IMR-90 (cell line): ENCODE results near the gene HCLS1. TPM values are rescaled to one million over a fixed set of nuclear protein-coding genes. Genes with fewer than 3 reads are reported as not detected.

Experiments used
- ATAC-seq: fragments of 200-7000 bp; cut with Tn5 transposase; 2 replicates; pipeline ENCODE4 v1.9.1; 2020; ENCODE audit warnings: low read depth, mild to moderate bottlenecking, moderate library complexity
- BruUV-seq: library from RNA; stranded (reverse); fragments of 400-500 nt; replicated peaks from 2 replicates; lab custom pipeline; 2021; lab: Mats Ljungman, UMichigan
- CTCF ChIA-PET: fragments of 300-600 bp; formaldehyde crosslinking; extraction: SDS; loops from one replicate; lab custom pipeline; 2021; ENCODE audit warnings: antibody characterized with exemption; lab: Yijun Ruan, JAX
- POLR2A ChIA-PET: fragments of 300-600 bp; sonication (Branson Sonifier 250); formaldehyde crosslinking; loops from one replicate; lab custom pipeline; 2022; ENCODE audit warnings: antibody characterized with exemption; ENCODE audit not compliant: unreplicated experiment; lab: Charles Lee
- DNase-seq: peaks from one replicate; pipeline ENCODE4 v3.0.0; 2013
- H2AFZ ChIP-seq: replicated peaks from 2 replicates; pipeline ENCODE3; 2013; ENCODE audit warnings: low read length, mild to moderate bottlenecking; ENCODE audit not compliant: poor library complexity
- H2AK5ac ChIP-seq: 2 replicates; pipeline ENCODE4 v1.6.1; 2013; ENCODE audit warnings: low read depth, low read length, inconsistent platforms
- H2AK9ac ChIP-seq: replicated peaks from 2 replicates; pipeline ENCODE3; 2013; ENCODE audit warnings: mild to moderate bottlenecking, low read depth, low read length, moderate library complexity; ENCODE audit not compliant: poor library complexity
- H2BK120ac ChIP-seq: 2 replicates; pipeline ENCODE4 v1.6.1; 2013; ENCODE audit warnings: low read depth, low read length, inconsistent platforms
- H2BK15ac ChIP-seq: 3 replicates; pipeline ENCODE4 v1.6.1; 2013; ENCODE audit warnings: low read depth, low read length, inconsistent platforms
- H2BK20ac ChIP-seq: 2 replicates; pipeline ENCODE4 v1.6.1; 2013; ENCODE audit warnings: low read depth, mild to moderate bottlenecking, inconsistent platforms, low read length, moderate library complexity
- H2BK5ac ChIP-seq: 2 replicates; pipeline ENCODE4 v1.6.1; 2013; ENCODE audit warnings: mild to moderate bottlenecking, low read depth, low read length, inconsistent platforms; ENCODE audit not compliant: poor library complexity, severe bottlenecking
- H3K14ac ChIP-seq: replicated peaks from 2 replicates; pipeline ENCODE4 v1.6.1; 2013; ENCODE audit warnings: low read depth, low read length, inconsistent platforms
- H3K18ac ChIP-seq: 2 replicates; pipeline ENCODE4 v1.6.1; 2013; ENCODE audit warnings: low read depth, low read length, control low read depth
- H3K23ac ChIP-seq: 2 replicates; pipeline ENCODE4 v1.6.1; 2013; ENCODE audit warnings: low read depth, low read length, inconsistent platforms
- H3K27ac ChIP-seq: 2 replicates; pipeline ENCODE4 v1.5.1; 2013; ENCODE audit warnings: mild to moderate bottlenecking, control low read depth, low read length; ENCODE audit not compliant: insufficient read depth
- H3K27me3 ChIP-seq: 2 replicates; pipeline ENCODE4 v1.6.1; 2013; ENCODE audit warnings: low read length; ENCODE audit not compliant: control insufficient read depth, insufficient read depth
- H3K36me3 ChIP-seq: 2 replicates; pipeline ENCODE4 v1.6.1; 2013; ENCODE audit warnings: low read length, mixed read lengths; ENCODE audit not compliant: control insufficient read depth, insufficient read depth
- H3K4ac ChIP-seq: 2 replicates; pipeline ENCODE4 v1.6.1; 2013; ENCODE audit warnings: low read depth, low read length, inconsistent platforms
- H3K4me1 ChIP-seq: 2 replicates; pipeline ENCODE4 v1.6.1; 2013; ENCODE audit warnings: low read length, mixed read lengths; ENCODE audit not compliant: control insufficient read depth, insufficient read depth
- H3K4me2 ChIP-seq: 2 replicates; pipeline ENCODE4 v1.6.1; 2013; ENCODE audit warnings: low read depth, mild to moderate bottlenecking, control low read depth, low read length, moderate library complexity
- H3K4me3 ChIP-seq: 2 replicates; pipeline ENCODE4 v1.5.1; 2013; ENCODE audit warnings: low read depth, mild to moderate bottlenecking, control low read depth, low read length, moderate library complexity; ENCODE audit not compliant: insufficient read depth
- H3K56ac ChIP-seq: 2 replicates; pipeline ENCODE4 v1.6.1; 2013; ENCODE audit warnings: low read length, inconsistent platforms; ENCODE audit not compliant: insufficient read depth; ENCODE audit errors: extremely low read depth
- H3K79me1 ChIP-seq, 2 experiments: 2 replicates each; pipeline ENCODE4 v1.6.1; 2013; ENCODE audit warnings: low read length in 2 of 2, inconsistent platforms in 1 of 2, low read depth in 1 of 2
- H3K9ac ChIP-seq: 2 replicates; pipeline ENCODE4 v1.6.1; 2013; ENCODE audit warnings: low read depth, low read length, control low read depth
- H3K9me1 ChIP-seq: 2 replicates; pipeline ENCODE4 v1.6.1; 2013; ENCODE audit warnings: low read length, inconsistent platforms; ENCODE audit not compliant: insufficient read depth
- H3K9me3 ChIP-seq: 2 replicates; pipeline ENCODE4 v1.6.1; 2013; ENCODE audit warnings: low read length; ENCODE audit not compliant: control insufficient read depth, insufficient read depth
- H4K20me1 ChIP-seq: 2 replicates; pipeline ENCODE4 v1.6.1; 2013; ENCODE audit warnings: low read length, inconsistent platforms; ENCODE audit not compliant: insufficient read depth
- H4K5ac ChIP-seq: 2 replicates; pipeline ENCODE4 v1.6.1; 2013; ENCODE audit warnings: mild to moderate bottlenecking, low read depth, low read length, control low read depth
- H4K8ac ChIP-seq, 2 experiments: 2 replicates each; pipeline ENCODE4 v1.6.1; 2013; ENCODE audit warnings: low read depth in 2 of 2, low read length in 2 of 2, control low read depth in 1 of 2, inconsistent platforms in 1 of 2
- H4K91ac ChIP-seq: 2 replicates; pipeline ENCODE4 v1.6.1; 2013; ENCODE audit warnings: low read depth, low read length, inconsistent platforms; ENCODE audit not compliant: insufficient read depth
- BHLHE40 ChIP-seq: fragments of 150-350 bp; IDR thresholded peaks from 2 replicates; pipeline ENCODE4 v1.6.1; 2016; ENCODE audit warnings: mild to moderate bottlenecking, low read depth, low read length
- CEBPB ChIP-seq: IDR thresholded peaks from 2 replicates; pipeline ENCODE4 v1.6.1; 2012; ENCODE audit warnings: low read depth, low read length, improper control_type of control experiment
- CHD1 ChIP-seq: IDR thresholded peaks from 2 replicates; pipeline ENCODE4 v1.6.1; 2012; ENCODE audit warnings: low read depth, low read length, improper control_type of control experiment
- CTCF ChIP-seq: conservative IDR thresholded peaks from 2 replicates; pipeline ENCODE4 v1.5.1; 2012; ENCODE audit warnings: mild to moderate bottlenecking, low read depth, low read length, improper control_type of control experiment
- FOS ChIP-seq: fragments of 150-350 bp; IDR thresholded peaks from 2 replicates; pipeline ENCODE4 v1.6.1; 2016; ENCODE audit warnings: low read depth, low read length
- MAFK ChIP-seq: IDR thresholded peaks from 2 replicates; pipeline ENCODE4 v1.6.1; 2012; ENCODE audit warnings: low read depth, low read length, improper control_type of control experiment
- MXI1 ChIP-seq: IDR thresholded peaks from 2 replicates; pipeline ENCODE4 v1.6.1; 2012; ENCODE audit warnings: low read depth, mild to moderate bottlenecking, low read length, moderate library complexity, borderline replicate concordance
- NFE2L2 ChIP-seq: fragments of 150-350 bp; IDR thresholded peaks from 2 replicates; pipeline ENCODE4 v1.6.1; 2016; ENCODE audit warnings: low read depth, mild to moderate bottlenecking, low read length
- POLR2A ChIP-seq: IDR thresholded peaks from 2 replicates; pipeline ENCODE4 v1.6.1; 2012; ENCODE audit warnings: mild to moderate bottlenecking, low read depth, low read length
- RAD21 ChIP-seq: IDR thresholded peaks from 2 replicates; pipeline ENCODE4 v1.6.1; 2012; ENCODE audit warnings: low read length, improper control_type of control experiment
- RCOR1 ChIP-seq: IDR thresholded peaks from 2 replicates; pipeline ENCODE4 v1.6.1; 2012; ENCODE audit warnings: mild to moderate bottlenecking, low read length, improper control_type of control experiment; ENCODE audit not compliant: insufficient replicate concordance
- RFX5 ChIP-seq: IDR thresholded peaks from 2 replicates; pipeline ENCODE4 v1.8.0; 2012; ENCODE audit warnings: low read depth, mild to moderate bottlenecking, low read length, moderate library complexity
- USF2 ChIP-seq: fragments of 150-350 bp; IDR thresholded peaks from 2 replicates; pipeline ENCODE4 v1.6.1; 2017; ENCODE audit warnings: mild to moderate bottlenecking, antibody characterized with exemption, low read length, low read depth
- WGBS, 2 experiments: methylation state at CpG; one replicate each; pipeline versions ENCODE4 v1.1.5 to v1.1.7; 2013; ENCODE audit warnings: missing lambda C conversion rate in 2 of 2; ENCODE audit not compliant: insufficient read length in 1 of 2; ENCODE audit errors: extremely low coverage in 2 of 2; 5-methylcytosine and 5-hydroxymethylcytosine counted together
- dilution Hi-C: fragments of 300-500 bp; cut with HindIII; formaldehyde crosslinking; loops from one replicate; pipeline ENCODE4 v1.14.3; 2018; ENCODE audit warnings: low sequenced_read_pairs; ENCODE audit not compliant: unreplicated experiment
- in situ Hi-C: fragments of 300-500 bp; cut with MboI; formaldehyde crosslinking; loops from 3 replicates; pipeline ENCODE4 v1.14.3; 2019; ENCODE audit warnings: low sequenced_read_pairs, inconsistent platforms, mixed read lengths
- intact Hi-C: fragments of 100-400 bp; cut with micrococcal nuclease; formaldehyde crosslinking; loops from 2 replicates; pipeline ENCODE4 v1.10.0; 2022
- polyA plus RNA-seq, 3 experiments: library from polyadenylated mRNA; depleted of rRNA; stranded (reverse); fragments of >200 nt; gene quantifications; 2 replicates each; pipeline ENCODE4 v1.2.3, GENCODE V29; 2012; ENCODE audit warnings: low replicate concordance in 1 of 3
- total RNA-seq: library from RNA; depleted of rRNA; stranded (reverse); fragments of >200 nt; gene quantifications from 2 replicates; pipeline ENCODE4 v1.2.3, GENCODE V29; 2012

Gene HCLS1
- total and polyA plus RNA-seq, 2 of the 4 experiments (the other 2 are of a cell fraction) = 0.54 to 0.67 TPM

- no peaks in the 10 kb centered on the region for H3K9me3 ChIP-seq
Observed at GRCh38 chr3:121626495-121626894, 34.2 kb downstream of the HCLS1 start.

More at GRCh38 chr3:121626495-121626894, 34.2 kb downstream of the HCLS1 start:
- H3K27me3 ChIP-seq = peaks cover 6% of the 10 kb centered on the region
- no peak overlapping the region for H2AK5ac ChIP-seq
- no peak for ATAC-seq
- H3K4ac ChIP-seq = no peak overlapping the region
- H2AFZ ChIP-seq = no peak overlapping the region
- H4K8ac ChIP-seq = no peak overlapping the region
- H3K9me1 ChIP-seq = no peaks in the 10 kb centered on the region
- H4K20me1 ChIP-seq = no peaks in the 10 kb centered on the region
- H3K4me1 ChIP-seq = no peaks in the 10 kb centered on the region
- 100% methylated on average over 2 of the region's 4 CpGs; no CpG with 5 or more reads in 1 of the 2 experiments for WGBS, 2 experiments
- no peak overlapping the region for H2BK20ac ChIP-seq
- no peak overlapping the region for H3K18ac ChIP-seq
- TF ChIP-seq RAD21 (no peak), RCOR1 (no peak), FOS (no peak), USF2 (no peak), POLR2A (no peak), MAFK (no peak), CEBPB (no peak), BHLHE40 (no peak), CTCF (no peak), RFX5 (no peak), NFE2L2 (no peak), CHD1 (no peak), MXI1 (no peak)
- no peak overlapping the region for H2BK15ac ChIP-seq
- H3K23ac ChIP-seq = no peak overlapping the region
- H2AK9ac ChIP-seq = no peak overlapping the region
- no peak for DNase-seq
- intact Hi-C loops = no loop called here
- CTCF ChIA-PET = no interaction called here
- H2BK120ac ChIP-seq = no peak overlapping the region
- no peaks in the 10 kb centered on the region for H3K79me1 ChIP-seq
- no peak overlapping the region for H3K14ac ChIP-seq
- H4K5ac ChIP-seq = no peak overlapping the region
- H3K4me2 ChIP-seq = no peak overlapping the region
- H3K27ac ChIP-seq = no peak overlapping the region
- no peak overlapping the region for H3K56ac ChIP-seq
- no peak overlapping the region for H3K4me3 ChIP-seq
- in situ Hi-C loops = no loop called here
- BruUV-seq = no TSS peak
- no peaks in the 10 kb centered on the region for H3K36me3 ChIP-seq
- H3K9ac ChIP-seq = no peak overlapping the region
- dilution Hi-C loops = no loop called here
- H4K91ac ChIP-seq = no peak overlapping the region
- POLR2A ChIA-PET = no interaction called here
- no peak overlapping the region for H2BK5ac ChIP-seq
